SU-DHL-6 (cell line): ENCODE measurements around the gene NEURL1B.

Experiments
- CTCF ChIP-seq: fragments of 200-600 bp; sonication (generic); IDR thresholded peaks from one replicate; pipeline ENCODE4 v1.5.1; 2017; ENCODE audit warnings: antibody characterized with exemption, mild to moderate bottlenecking, low read length, moderate library complexity; ENCODE audit not compliant: insufficient read depth, poor library complexity, severe bottlenecking
- EZH2phosphoT487 ChIP-seq: fragments of 200-600 bp; sonication (generic), shearing (Covaris generic); conservative IDR thresholded peaks from 2 replicates; pipeline ENCODE4 v1.6.1; 2018; ENCODE audit warnings: mild to moderate bottlenecking, antibody characterized with exemption, low read length, moderate library complexity, mixed read lengths

GRCh38 chr5:172681421-172681820, 40.4 kb downstream of the NEURL1B start:
- TF ChIP-seq CTCF (no peak), EZH2phosphoT487 (no peak)
